ENCODE data around the gene UBFD1. TPM values are rescaled to one million over a fixed set of nuclear protein-coding genes. Genes with fewer than 3 reads are reported as not detected.
"Not testable (repeated sequence)": the region's sequence is repeated elsewhere in the genome, so short reads cannot be mapped to it uniquely, and the experiment has no call there.

UBFD1 gene
- total RNA-seq, 1 donor from 2014 or later: 132 TPM

- no peak for DNase-seq
These were observed 13.6 kb downstream of the UBFD1 start for GRCh38 chr16:23570992-23571632.

DNA sequence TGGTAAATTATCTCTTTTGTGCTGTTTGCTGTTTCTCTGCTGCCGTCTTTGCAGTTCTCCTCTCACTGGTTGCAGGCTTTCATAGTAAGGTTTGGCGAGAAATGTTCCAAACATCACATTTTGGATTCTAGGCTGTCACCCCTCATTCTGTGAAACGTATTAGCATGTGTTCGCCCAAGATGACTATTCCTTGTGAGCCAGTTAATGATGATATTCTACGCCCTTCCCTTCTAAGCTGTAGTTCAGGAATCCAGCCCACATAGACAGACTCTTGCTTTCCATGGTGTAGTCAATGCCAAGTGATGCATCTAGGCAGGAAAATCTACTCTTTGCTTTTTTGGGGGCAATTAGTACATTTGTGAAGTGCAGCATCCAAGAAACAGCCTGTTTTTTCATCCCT, 14.4 kb downstream of the UBFD1 start:
- DNase-seq: no peak

DNA sequence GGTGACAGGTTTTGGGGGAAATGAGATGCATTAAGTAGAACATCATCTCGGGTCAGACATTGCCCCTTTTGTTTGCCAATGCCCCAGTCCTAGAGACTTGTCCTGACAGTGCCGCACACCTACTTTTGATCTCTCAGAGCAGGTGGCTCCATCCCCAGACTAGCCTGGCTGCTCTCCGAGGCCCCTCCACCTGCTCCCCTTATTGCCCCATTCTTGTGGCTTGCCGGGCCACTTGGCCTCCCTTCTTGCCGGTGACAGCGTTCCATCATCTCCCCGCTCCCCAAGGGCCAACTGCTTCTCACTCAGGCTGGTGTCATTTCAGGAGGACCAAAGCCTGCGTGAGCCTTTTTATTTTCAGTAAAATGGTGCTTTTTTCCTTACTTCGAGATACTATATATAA, 14.9 kb downstream of the UBFD1 start:
- DNase-seq: no peak

- no peak for DNase-seq
These were observed 16.3 kb downstream of the UBFD1 start for GRCh38 chr16:23573817-23574216.

DNA sequence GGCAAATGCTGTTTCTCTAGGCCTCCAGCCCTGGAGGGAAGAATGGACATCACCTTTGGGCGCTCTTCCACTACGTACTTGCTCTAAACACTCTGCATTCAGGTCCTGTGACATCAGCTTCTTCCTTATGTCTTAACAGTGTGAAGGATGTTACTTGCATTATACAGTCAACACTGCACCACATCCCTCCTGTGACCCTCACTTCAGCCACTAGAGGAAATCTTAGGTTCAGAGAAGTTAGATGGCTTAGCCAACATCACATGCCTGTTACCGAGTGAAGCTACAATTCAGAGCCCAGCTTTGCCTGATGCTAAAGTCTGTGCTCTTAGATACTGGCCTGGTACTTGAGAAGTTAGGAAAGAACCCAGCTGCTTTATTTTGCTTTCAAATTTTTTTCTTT, 18.3 kb downstream of the UBFD1 start:
- DNase-seq: no peak

DNA sequence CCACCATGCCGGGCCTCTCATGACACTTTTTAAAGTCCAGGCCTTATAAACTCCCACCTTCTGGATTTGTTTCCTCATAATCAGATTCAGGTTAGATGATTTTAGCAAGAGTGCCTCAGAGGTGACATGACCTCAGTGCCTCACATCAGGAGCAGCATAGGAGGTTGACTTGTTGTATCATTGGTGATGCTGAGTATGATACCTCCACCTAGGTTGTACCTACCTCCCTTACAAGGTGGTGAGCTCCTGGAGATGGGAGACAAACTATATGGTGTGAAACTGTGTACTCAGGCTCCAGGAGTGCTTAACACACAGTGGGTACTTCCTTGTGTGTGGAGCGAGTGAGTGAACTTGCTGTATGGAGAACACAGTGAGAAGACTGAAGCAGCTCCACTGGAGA, 20.0 kb downstream of the UBFD1 start:
- DNase-seq: no peak

GRCh38 chr16:23578101-23578830, 20.7 kb downstream of the UBFD1 start:
- peak; percentile 82 for DNase-seq

DNA sequence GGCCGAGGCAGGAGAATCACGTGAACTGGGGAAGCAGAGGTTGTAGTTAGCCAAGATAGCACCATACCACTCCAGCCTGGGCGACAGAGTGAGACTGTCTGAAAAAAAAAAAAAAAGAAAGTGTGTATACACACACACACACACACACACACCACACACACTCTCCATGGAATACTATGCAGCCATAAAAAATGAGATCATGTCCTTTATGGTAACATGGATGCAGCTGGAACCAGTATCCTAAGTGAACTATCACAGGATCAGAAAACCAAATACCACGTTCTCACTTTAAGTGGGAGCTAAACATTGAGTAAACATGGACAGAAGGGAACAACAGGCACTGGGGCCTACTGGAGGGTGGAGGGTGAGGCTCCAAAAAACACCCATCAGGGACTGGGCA, 21.8 kb downstream of the UBFD1 start:
- no peak for DNase-seq

DNA sequence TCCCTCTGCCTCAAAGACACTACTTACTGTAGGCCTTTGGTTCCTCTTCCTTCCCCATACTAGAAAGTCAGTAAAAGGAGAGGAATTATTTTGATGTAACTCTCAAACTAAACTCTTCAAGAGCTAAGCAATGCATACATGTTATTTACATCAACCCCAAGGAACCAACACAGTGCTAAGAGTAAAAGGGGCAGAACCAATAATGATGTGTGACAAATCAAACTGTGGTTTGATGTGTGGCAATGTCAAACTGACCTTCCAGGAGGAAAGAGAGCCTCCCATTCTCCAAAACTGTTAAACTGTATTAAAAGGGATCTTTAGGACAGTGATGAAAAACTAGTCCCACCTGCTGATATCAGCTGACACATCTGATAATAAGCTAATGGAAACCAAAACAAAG, 22.9 kb downstream of the UBFD1 start:
- no peak for DNase-seq

- DNase-seq: no peak
These were observed 24.2 kb downstream of the UBFD1 start for GRCh38 chr16:23581764-23582163.

DNA sequence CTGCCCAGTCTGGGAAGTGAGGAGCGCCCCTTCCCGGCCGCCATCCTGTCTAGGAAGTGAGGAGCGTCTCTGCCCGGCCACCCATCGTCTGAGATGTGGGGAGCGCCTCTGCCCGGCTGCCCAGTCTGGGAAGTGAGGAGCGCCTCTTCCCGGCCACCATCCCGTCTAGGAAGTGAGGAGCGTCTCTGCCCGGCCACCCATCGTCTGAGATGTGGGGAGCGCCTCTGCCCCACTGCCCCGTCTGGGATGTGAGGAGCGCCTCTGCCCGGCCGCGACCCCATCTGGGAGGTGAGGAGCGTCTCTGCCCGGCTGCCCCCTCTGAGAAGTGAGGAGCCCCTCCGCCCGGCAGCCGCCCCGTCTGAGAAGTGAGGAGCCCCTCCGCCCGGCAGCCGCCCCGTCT, 25.7 kb downstream of the UBFD1 start:
- DNase-seq: not testable (repeated sequence)

- DNase-seq: no peak
These were observed 26.9 kb downstream of the UBFD1 start for GRCh38 chr16:23584186-23585076.

DNA sequence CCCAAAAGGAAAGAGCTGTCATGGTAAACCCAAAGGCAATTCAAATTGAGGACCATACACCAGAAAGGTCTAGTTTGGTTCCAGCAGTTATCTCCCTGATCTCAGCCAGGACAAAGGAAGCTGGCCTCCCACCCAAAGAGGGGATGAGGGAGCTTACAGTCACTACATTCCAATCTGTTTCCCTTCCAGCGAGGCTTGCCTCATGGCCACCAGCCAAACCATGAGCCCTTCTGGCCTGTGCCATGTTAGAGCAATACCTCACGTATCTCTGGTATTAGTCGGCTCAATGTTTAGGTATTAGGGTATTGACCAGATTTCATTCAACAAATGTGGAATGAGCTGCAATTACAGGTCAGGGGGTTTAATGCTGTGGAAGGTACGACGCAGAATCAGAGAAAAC, 30.2 kb downstream of the UBFD1 start:
- DNase-seq: peak; percentile 44

- DNase-seq: no peak
These were observed 32.7 kb downstream of the UBFD1 start for GRCh38 chr16:23590181-23590580.

GRCh38 chr16:23594186-23594585, 36.7 kb downstream of the UBFD1 start:
- no peak for DNase-seq

DNA sequence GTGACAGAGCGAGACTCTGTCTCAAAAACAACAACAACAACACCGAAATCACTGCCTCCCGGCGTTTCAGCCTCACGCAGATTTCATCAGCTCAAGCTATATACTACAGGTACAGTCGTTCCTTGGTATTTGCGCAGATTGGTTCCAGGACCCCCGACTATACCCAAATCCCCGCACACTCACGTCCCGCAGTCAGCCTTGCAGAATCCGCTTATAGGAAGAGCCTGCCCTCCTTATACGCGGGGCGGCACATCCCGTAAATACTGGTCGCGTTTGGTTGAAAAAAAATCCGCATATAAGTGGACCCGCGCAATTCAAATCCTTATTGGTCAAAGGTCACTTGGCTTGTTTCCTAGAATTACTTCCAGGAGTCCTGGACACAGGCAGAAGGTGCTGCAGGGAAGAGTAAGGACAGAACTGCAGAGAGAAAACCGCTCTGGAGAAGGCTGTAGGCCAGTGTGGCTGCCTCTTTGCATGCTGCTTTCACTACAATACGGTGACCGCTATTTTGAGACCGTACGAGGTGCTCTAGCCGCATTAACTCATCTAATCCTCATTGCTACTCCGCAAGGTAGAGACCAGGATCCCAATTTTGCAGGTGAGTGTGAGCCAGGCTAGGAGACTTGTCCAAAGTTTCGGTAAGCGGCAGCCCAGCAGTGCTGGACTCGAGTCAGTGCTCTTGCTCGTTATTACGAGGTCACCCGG, 37.9 kb downstream of the UBFD1 start:
- DNase-seq: peak; percentile 29

GRCh38 chr16:23595951-23596720, 38.6 kb downstream of the UBFD1 start, which contains the start of gene NDUFAB1:
NDUFAB1 (minus strand) TSS chr16:23596316; CDS start chr16:23596290, 26 bp downstream.
- peak; percentile 93 for DNase-seq

GRCh38 chr16:23597003-23597756, 39.7 kb downstream of the UBFD1 start:
- DNase-seq: peak; percentile 55

DNA sequence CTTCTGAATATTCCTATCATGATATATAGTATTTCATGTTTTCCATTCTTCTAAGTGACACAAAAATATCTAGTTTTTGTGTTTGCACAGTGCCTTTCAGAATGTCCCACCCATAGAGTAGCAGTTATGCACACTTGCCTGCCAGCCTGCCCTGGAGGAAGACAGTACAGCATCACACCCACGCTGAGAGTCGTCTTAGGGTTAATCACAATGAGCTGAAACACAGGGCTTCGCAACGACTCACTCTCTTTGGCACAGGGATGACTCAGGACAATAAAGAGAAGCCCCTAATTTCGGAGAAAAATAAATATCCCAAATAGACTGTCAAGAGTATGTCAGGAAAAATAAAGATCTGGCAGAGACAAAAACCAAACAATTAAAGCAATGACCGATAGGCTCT, 50.2 kb downstream of the UBFD1 start:
- peak; percentile 61 for DNase-seq

- DNase-seq: peak; percentile 93
These were observed 50.7 kb downstream of the UBFD1 start for GRCh38 chr16:23608194-23608593.

DNA sequence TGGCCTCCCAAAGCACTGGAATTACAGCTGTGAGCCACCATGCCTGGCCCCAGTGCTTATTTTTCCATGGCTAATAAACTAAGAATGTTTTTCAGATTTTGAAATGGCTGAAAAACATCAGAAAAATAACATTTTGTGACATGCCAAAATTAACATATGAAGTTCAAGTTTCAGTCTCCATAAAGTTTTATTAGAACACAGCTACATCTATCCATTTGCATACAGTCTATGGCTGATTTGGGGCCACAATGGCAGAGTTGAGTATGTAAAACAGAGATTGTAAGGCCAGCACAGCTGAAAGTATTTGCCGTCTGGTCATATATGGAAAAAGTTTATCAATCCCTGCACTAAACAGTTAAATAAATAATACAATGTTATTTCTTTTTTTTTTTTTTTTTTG, 52.4 kb downstream of the UBFD1 start:
- DNase-seq: no peak
